ENCODE data around the gene SMU1.

DNA sequence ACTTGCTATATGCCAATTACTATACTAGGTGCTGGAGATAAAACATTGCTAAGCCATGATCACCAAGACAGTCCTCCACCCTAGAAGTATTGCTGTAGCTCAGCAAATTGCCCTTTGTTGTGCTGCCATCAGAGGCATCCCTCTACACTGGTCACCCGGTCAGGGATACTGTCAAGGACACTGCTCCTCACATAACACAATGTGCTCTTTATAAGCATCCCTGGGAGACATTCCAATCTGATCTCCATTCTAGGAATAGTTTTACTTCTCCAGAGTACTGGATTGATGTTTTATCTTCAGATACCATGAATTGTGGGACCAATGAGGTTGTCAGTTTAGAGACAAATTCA, 61.8 kb downstream of the SMU1 start:
- TF ChIP-seq, protein P1, sequence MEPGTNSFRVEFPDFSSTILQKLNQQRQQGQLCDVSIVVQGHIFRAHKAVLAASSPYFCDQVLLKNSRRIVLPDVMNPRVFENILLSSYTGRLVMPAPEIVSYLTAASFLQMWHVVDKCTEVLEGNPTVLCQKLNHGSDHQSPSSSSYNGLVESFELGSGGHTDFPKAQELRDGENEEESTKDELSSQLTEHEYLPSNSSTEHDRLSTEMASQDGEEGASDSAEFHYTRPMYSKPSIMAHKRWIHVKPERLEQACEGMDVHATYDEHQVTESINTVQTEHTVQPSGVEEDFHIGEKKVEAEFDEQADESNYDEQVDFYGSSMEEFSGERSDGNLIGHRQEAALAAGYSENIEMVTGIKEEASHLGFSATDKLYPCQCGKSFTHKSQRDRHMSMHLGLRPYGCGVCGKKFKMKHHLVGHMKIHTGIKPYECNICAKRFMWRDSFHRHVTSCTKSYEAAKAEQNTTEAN (CRISPR knock-in tag; IDR thresholded peaks at IDR 0.05) = no peak
- TF ChIP-seq, protein P2, sequence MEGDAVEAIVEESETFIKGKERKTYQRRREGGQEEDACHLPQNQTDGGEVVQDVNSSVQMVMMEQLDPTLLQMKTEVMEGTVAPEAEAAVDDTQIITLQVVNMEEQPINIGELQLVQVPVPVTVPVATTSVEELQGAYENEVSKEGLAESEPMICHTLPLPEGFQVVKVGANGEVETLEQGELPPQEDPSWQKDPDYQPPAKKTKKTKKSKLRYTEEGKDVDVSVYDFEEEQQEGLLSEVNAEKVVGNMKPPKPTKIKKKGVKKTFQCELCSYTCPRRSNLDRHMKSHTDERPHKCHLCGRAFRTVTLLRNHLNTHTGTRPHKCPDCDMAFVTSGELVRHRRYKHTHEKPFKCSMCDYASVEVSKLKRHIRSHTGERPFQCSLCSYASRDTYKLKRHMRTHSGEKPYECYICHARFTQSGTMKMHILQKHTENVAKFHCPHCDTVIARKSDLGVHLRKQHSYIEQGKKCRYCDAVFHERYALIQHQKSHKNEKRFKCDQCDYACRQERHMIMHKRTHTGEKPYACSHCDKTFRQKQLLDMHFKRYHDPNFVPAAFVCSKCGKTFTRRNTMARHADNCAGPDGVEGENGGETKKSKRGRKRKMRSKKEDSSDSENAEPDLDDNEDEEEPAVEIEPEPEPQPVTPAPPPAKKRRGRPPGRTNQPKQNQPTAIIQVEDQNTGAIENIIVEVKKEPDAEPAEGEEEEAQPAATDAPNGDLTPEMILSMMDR (IDR thresholded peaks at IDR 0.05) = no peak
- TF ChIP-seq ZNF138 (CRISPR knock-in tag; conservative IDR thresholded peaks at IDR 0.05) (no peak), FOXJ3 (CRISPR knock-in tag; IDR thresholded peaks at IDR 0.05; ENCODE audit: borderline replicate concordance) (no peak), CREM (CRISPR knock-in tag; IDR thresholded peaks at IDR 0.05) (no peak), CBFB (CRISPR knock-in tag; IDR thresholded peaks at IDR 0.05; ENCODE audit: low read depth) (no peak)

Measured in WTC11 (cell line).